GM12878 (cell line): Measurements from ENCODE around the gene FCGR3B.
"Not testable (repeated sequence)": the region's sequence is repeated elsewhere in the genome, so short reads cannot be mapped to it uniquely, and the experiment has no call there.

Experiments
- BCLAF1 ChIP-seq: fragments of 450-650 bp; IDR thresholded peaks from 2 replicates; pipeline ENCODE4 v1.6.1; 2017; ENCODE audit warnings: antibody characterized with exemption, mild to moderate bottlenecking, moderate library complexity
- CTCF ChIP-seq, 3 experiments: IDR thresholded peaks in 2 of 3; conservative IDR thresholded peaks in 1 of 3; 2 replicates each; pipeline ENCODE4 v1.5.1; 2011; ENCODE audit warnings: low read depth in 3 of 3, low read length in 3 of 3, mild to moderate bottlenecking in 3 of 3, control low read depth in 2 of 3, moderate library complexity in 2 of 3, inconsistent platforms in 1 of 3, mixed read lengths in 1 of 3; ENCODE audit not compliant: control insufficient read depth in 2 of 3, insufficient read depth in 1 of 3; ENCODE audit errors: extremely low read depth in 1 of 3
- EP300 ChIP-seq, 2 experiments: fragments of 150-350 bp in 1 of 2; IDR thresholded peaks; 2 replicates each; pipeline ENCODE4 v1.6.1; 2011 to 2012; ENCODE audit warnings: low read depth in 2 of 2, low read length in 2 of 2, borderline replicate concordance in 1 of 2, improper control_type of control experiment in 1 of 2, inconsistent platforms in 1 of 2; ENCODE audit not compliant: control insufficient read depth in 1 of 2
- ETV6 ChIP-seq, 2 experiments: fragments of 450-650 bp in 1 of 2; IDR thresholded peaks in 1 of 2; conservative IDR thresholded peaks in 1 of 2; 2 replicates each; pipeline ENCODE4 v1.6.1; 2014; ENCODE audit warnings: antibody characterized with exemption in 1 of 2, borderline replicate concordance in 1 of 2, low read depth in 1 of 2, mild to moderate bottlenecking in 1 of 2, moderate library complexity in 1 of 2
- FOS ChIP-seq: IDR thresholded peaks from 3 replicates; pipeline ENCODE4 v1.6.1; 2011; ENCODE audit warnings: borderline replicate concordance; ENCODE audit not compliant: insufficient read length; ENCODE audit errors: extremely low read depth
- GABPA ChIP-seq: IDR thresholded peaks from 2 replicates; pipeline ENCODE4 v1.6.1; 2014; ENCODE audit warnings: antibody characterized with exemption, low read depth, mild to moderate bottlenecking, inconsistent platforms
- MAX ChIP-seq: IDR thresholded peaks from 2 replicates; pipeline ENCODE4 v1.6.1; 2012; ENCODE audit warnings: low read depth, low read length, improper control_type of control experiment
- POLR2A ChIP-seq: IDR thresholded peaks from 2 replicates; pipeline ENCODE4 v1.6.1; 2011; ENCODE audit warnings: low read depth, mild to moderate bottlenecking, low read length
- SMAD1 ChIP-seq: fragments of 450-650 bp; IDR thresholded peaks from 2 replicates; pipeline ENCODE4 v1.6.1; 2018; ENCODE audit warnings: mild to moderate bottlenecking, low read depth; ENCODE audit not compliant: partially characterized antibody
- ZNF274 ChIP-seq: IDR thresholded peaks from one replicate; pipeline ENCODE4 v1.8.0; 2011; ENCODE audit not compliant: insufficient read length, insufficient read depth
- ZSCAN29 ChIP-seq: fragments of 450-650 bp; IDR thresholded peaks from 2 replicates; pipeline ENCODE4 v1.6.1; 2017; ENCODE audit warnings: mild to moderate bottlenecking, moderate library complexity

- TF ChIP-seq GABPA; MAX; CTCF (IDR thresholded peaks at IDR 0.05 in 2 of 3, conservative IDR thresholded peaks at IDR 0.05 in 1 of 3; ENCODE audit: control insufficient read depth in 2 of 3, extremely low read depth in 1 of 3, insufficient read depth in 1 of 3, low read depth in 3 of 3, low read length in 3 of 3); BCLAF1; ZNF274; SMAD1; EP300 (IDR thresholded peaks at IDR 0.05; ENCODE audit: borderline replicate concordance in 1 of 2, control insufficient read depth in 1 of 2, low read depth in 2 of 2, low read length in 2 of 2); ZSCAN29; FOS; POLR2A; ETV6 (conservative IDR thresholded peaks at IDR 0.05 in 1 of 2, IDR thresholded peaks at IDR 0.05 in 1 of 2; ENCODE audit: borderline replicate concordance in 1 of 2, low read depth in 1 of 2): not testable (repeated sequence)
These were observed 54.3 kb downstream of the FCGR3B start for GRCh38 chr1:161576676-161577075.
